SK-N-SH (cell line): ENCODE data around the gene TEX19.

Source experiments
- EP300 ChIP-seq, 2 experiments: IDR thresholded peaks; 2 replicates each; pipeline versions ENCODE4 v1.4.0 to v1.6.1; 2012; ENCODE audit warnings: borderline replicate concordance in 1 of 2, low read depth in 1 of 2, low read length in 1 of 2
- EZH2phosphoT487 ChIP-seq: fragments of 200-600 bp; sonication (generic); IDR thresholded peaks from 2 replicates; pipeline ENCODE4 v1.6.1; 2017; ENCODE audit warnings: low read depth, mixed run types, mild to moderate bottlenecking, antibody characterized with exemption, moderate library complexity, borderline replicate concordance
- GABPA ChIP-seq: IDR thresholded peaks from 2 replicates; pipeline ENCODE4 v1.4.0; 2012; ENCODE audit warnings: low read depth, mild to moderate bottlenecking
- JUND ChIP-seq: IDR thresholded peaks from 2 replicates; pipeline ENCODE4 v1.4.0; 2012
- MXI1 ChIP-seq: IDR thresholded peaks from 2 replicates; pipeline ENCODE4 v1.6.1; 2012; ENCODE audit warnings: mild to moderate bottlenecking, low read depth, low read length, improper control_type of control experiment
- POLR2AphosphoS5 ChIP-seq: IDR thresholded peaks from 2 replicates; pipeline ENCODE4 v1.6.1; 2012; ENCODE audit warnings: low read depth, low read length
- RFX5 ChIP-seq: IDR thresholded peaks from 2 replicates; pipeline ENCODE4 v1.6.1; 2012; ENCODE audit warnings: mild to moderate bottlenecking, improper control_type of control experiment, low read length
- SIN3A ChIP-seq: IDR thresholded peaks from 2 replicates; pipeline ENCODE4 v1.6.1; 2012; ENCODE audit warnings: low read depth, mild to moderate bottlenecking, low read length, moderate library complexity, borderline replicate concordance
- USF2 ChIP-seq: fragments of 150-350 bp; IDR thresholded peaks from 2 replicates; pipeline ENCODE4 v1.6.1; 2017; ENCODE audit warnings: antibody characterized with exemption, low read length, low read depth, borderline replicate concordance
- TF ChIP-seq, protein P1 (sequence below): fragments of 200-600 bp; sonication (generic); IDR thresholded peaks from 2 replicates; pipeline ENCODE4 v1.6.1; 2017; ENCODE audit warnings: antibody characterized with exemption, mild to moderate bottlenecking, moderate library complexity
- TF ChIP-seq, protein P2 (sequence below): IDR thresholded peaks from 2 replicates; pipeline ENCODE4 v1.6.1; 2012; ENCODE audit warnings: mild to moderate bottlenecking, low read depth, low read length, moderate library complexity

- no peak for TF ChIP-seq GABPA
- no peak for TF ChIP-seq JUND
- TF ChIP-seq, protein P1, sequence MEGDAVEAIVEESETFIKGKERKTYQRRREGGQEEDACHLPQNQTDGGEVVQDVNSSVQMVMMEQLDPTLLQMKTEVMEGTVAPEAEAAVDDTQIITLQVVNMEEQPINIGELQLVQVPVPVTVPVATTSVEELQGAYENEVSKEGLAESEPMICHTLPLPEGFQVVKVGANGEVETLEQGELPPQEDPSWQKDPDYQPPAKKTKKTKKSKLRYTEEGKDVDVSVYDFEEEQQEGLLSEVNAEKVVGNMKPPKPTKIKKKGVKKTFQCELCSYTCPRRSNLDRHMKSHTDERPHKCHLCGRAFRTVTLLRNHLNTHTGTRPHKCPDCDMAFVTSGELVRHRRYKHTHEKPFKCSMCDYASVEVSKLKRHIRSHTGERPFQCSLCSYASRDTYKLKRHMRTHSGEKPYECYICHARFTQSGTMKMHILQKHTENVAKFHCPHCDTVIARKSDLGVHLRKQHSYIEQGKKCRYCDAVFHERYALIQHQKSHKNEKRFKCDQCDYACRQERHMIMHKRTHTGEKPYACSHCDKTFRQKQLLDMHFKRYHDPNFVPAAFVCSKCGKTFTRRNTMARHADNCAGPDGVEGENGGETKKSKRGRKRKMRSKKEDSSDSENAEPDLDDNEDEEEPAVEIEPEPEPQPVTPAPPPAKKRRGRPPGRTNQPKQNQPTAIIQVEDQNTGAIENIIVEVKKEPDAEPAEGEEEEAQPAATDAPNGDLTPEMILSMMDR: no peak
- TF ChIP-seq RFX5: no peak
- TF ChIP-seq USF2: no peak
- no peak for TF ChIP-seq EZH2phosphoT487
- TF ChIP-seq, protein P2, sequence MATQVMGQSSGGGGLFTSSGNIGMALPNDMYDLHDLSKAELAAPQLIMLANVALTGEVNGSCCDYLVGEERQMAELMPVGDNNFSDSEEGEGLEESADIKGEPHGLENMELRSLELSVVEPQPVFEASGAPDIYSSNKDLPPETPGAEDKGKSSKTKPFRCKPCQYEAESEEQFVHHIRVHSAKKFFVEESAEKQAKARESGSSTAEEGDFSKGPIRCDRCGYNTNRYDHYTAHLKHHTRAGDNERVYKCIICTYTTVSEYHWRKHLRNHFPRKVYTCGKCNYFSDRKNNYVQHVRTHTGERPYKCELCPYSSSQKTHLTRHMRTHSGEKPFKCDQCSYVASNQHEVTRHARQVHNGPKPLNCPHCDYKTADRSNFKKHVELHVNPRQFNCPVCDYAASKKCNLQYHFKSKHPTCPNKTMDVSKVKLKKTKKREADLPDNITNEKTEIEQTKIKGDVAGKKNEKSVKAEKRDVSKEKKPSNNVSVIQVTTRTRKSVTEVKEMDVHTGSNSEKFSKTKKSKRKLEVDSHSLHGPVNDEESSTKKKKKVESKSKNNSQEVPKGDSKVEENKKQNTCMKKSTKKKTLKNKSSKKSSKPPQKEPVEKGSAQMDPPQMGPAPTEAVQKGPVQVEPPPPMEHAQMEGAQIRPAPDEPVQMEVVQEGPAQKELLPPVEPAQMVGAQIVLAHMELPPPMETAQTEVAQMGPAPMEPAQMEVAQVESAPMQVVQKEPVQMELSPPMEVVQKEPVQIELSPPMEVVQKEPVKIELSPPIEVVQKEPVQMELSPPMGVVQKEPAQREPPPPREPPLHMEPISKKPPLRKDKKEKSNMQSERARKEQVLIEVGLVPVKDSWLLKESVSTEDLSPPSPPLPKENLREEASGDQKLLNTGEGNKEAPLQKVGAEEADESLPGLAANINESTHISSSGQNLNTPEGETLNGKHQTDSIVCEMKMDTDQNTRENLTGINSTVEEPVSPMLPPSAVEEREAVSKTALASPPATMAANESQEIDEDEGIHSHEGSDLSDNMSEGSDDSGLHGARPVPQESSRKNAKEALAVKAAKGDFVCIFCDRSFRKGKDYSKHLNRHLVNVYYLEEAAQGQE: no peak
- no peak for TF ChIP-seq MXI1
- no peak for TF ChIP-seq EP300 (IDR thresholded peaks at IDR 0.05; ENCODE audit: borderline replicate concordance in 1 of 2, low read depth in 1 of 2, low read length in 1 of 2)
- no peak for TF ChIP-seq SIN3A
- no peak for TF ChIP-seq POLR2AphosphoS5
Observed at GRCh38 chr17:82349287-82349701, 9.8 kb upstream of the TEX19 start.
